Astrocyte (in vitro differentiated cells and primary cell): ENCODE measurements around the gene FUT9. TPM values are rescaled to one million over a fixed set of nuclear protein-coding genes. Genes with fewer than 3 reads are reported as not detected.

Source experiments
- DNase-seq: peaks from one replicate; pipeline ENCODE4 v3.0.0-alpha.2; 2010; ENCODE audit warnings: low read depth
- FAIRE-seq: peaks from 2 replicates; lab custom pipeline; 2011; peaks lifted over from hg19 to GRCh38; lab: Jason Lieb, UNC
- H2AFZ ChIP-seq: 2 replicates; pipeline ENCODE4 v1.6.0; 2012; ENCODE audit warnings: low read depth, low read length, inconsistent platforms
- H3K27ac ChIP-seq: 2 replicates; pipeline ENCODE4 v1.5.1; 2011; ENCODE audit warnings: low read depth, low read length, inconsistent platforms
- H3K27me3 ChIP-seq: 2 replicates; pipeline ENCODE4 v1.6.0; 2011; ENCODE audit warnings: low read length, inconsistent platforms; ENCODE audit not compliant: insufficient read depth
- H3K36me3 ChIP-seq: 2 replicates; pipeline ENCODE4 v1.5.1; 2011; ENCODE audit warnings: low read length, inconsistent platforms; ENCODE audit not compliant: insufficient read depth
- H3K4me1 ChIP-seq: 2 replicates; pipeline ENCODE4 v1.5.1; 2011; ENCODE audit warnings: low read length, inconsistent platforms; ENCODE audit not compliant: insufficient read depth
- H3K4me2 ChIP-seq: 2 replicates; pipeline ENCODE4 v1.6.0; 2012; ENCODE audit warnings: low read length, inconsistent platforms
- H3K4me3 ChIP-seq: 2 replicates; pipeline ENCODE4 v1.5.1; 2011; ENCODE audit warnings: low read depth, mild to moderate bottlenecking, low read length, inconsistent platforms; ENCODE audit not compliant: insufficient read depth
- H3K79me2 ChIP-seq: 2 replicates; pipeline ENCODE4 v1.6.0; 2012; ENCODE audit warnings: mild to moderate bottlenecking, low read length, inconsistent platforms; ENCODE audit not compliant: insufficient read depth
- H3K9ac ChIP-seq: 2 replicates; pipeline ENCODE4 v1.6.0; 2012; ENCODE audit warnings: mild to moderate bottlenecking, low read length, inconsistent platforms
- H3K9me3 ChIP-seq: 2 replicates; pipeline ENCODE4 v1.5.1; 2012; ENCODE audit warnings: low read depth, mild to moderate bottlenecking, low read length, inconsistent platforms; ENCODE audit not compliant: insufficient read depth
- H4K20me1 ChIP-seq: 2 replicates; pipeline ENCODE4 v1.6.0; 2012; ENCODE audit warnings: low read length, inconsistent platforms; ENCODE audit not compliant: insufficient read depth
- H3K27ac Mint-ChIP-seq: one replicate; pipeline ENCODE4 v1.8.0; 2021; ENCODE audit warnings: mild to moderate bottlenecking, mixed read lengths; ENCODE audit not compliant: unreplicated experiment
- H3K27me3 Mint-ChIP-seq: one replicate; pipeline ENCODE4 v1.8.0; 2021; ENCODE audit warnings: low read depth, mixed read lengths; ENCODE audit not compliant: unreplicated experiment
- H3K36me3 Mint-ChIP-seq: one replicate; pipeline ENCODE4 v1.8.0; 2021; ENCODE audit warnings: low read depth, mixed read lengths; ENCODE audit not compliant: unreplicated experiment
- H3K4me1 Mint-ChIP-seq: one replicate; pipeline ENCODE4 v1.8.0; 2021; ENCODE audit warnings: low read depth, mixed read lengths; ENCODE audit not compliant: unreplicated experiment
- H3K4me3 Mint-ChIP-seq: one replicate; pipeline ENCODE4 v1.8.0; 2021; ENCODE audit warnings: mild to moderate bottlenecking, moderate library complexity, mixed read lengths; ENCODE audit not compliant: unreplicated experiment
- H3K9me3 Mint-ChIP-seq: one replicate; pipeline ENCODE4 v1.8.0; 2021; ENCODE audit warnings: mild to moderate bottlenecking, mixed read lengths; ENCODE audit not compliant: unreplicated experiment
- CTCF ChIP-seq: IDR thresholded peaks from 2 replicates; pipeline ENCODE4 v1.5.1; 2011; ENCODE audit warnings: low read depth, mild to moderate bottlenecking, inconsistent platforms, low read length, moderate library complexity; ENCODE audit not compliant: insufficient read depth
- EZH2 ChIP-seq: IDR thresholded peaks from 2 replicates; pipeline ENCODE4 v1.6.1; 2012; ENCODE audit warnings: mild to moderate bottlenecking, low read length, inconsistent platforms; ENCODE audit not compliant: insufficient read depth
- total RNA-seq: library from RNA; stranded (reverse); gene quantifications from 2 replicates; pipeline ENCODE4 v1.2.1, GENCODE V29; 2021

FUT9 gene
- total RNA-seq, 1 donor from 2014 or later: 0.20 TPM

- Histone ChIP-seq H3K4me3 (no peak overlapping the region), H4K20me1 (no peaks in the 10 kb centered on the region), H3K4me1 (no peaks in the 10 kb centered on the region), H3K27ac (no peak overlapping the region), H3K4me2 (no peak overlapping the region), H3K36me3 (no peaks in the 10 kb centered on the region), H3K79me2 (no peaks in the 10 kb centered on the region), H2AFZ (no peak overlapping the region), H3K27me3 (no peaks in the 10 kb centered on the region), H3K9ac (no peak overlapping the region), H3K9me3 (no peaks in the 10 kb centered on the region)
- no peaks in the 10 kb centered on the region for H3K36me3 Mint-ChIP-seq
- FAIRE-seq (no peak), DNase-seq (no peak)
- H3K27ac Mint-ChIP-seq: no peak overlapping the region
- no peaks in the 10 kb centered on the region for H3K27me3 Mint-ChIP-seq
- TF ChIP-seq EZH2 (no peak), CTCF (no peak)
- peaks cover 1% of the 10 kb centered on the region for H3K4me1 Mint-ChIP-seq
- H3K9me3 Mint-ChIP-seq: no peaks in the 10 kb centered on the region
- no peak overlapping the region for H3K4me3 Mint-ChIP-seq
Measured at GRCh38 chr6:96223695-96224094, 207.9 kb downstream of the FUT9 start.

GRCh38 chr6:96227135-96227534, 211.4 kb downstream of the FUT9 start:
- no peaks in the 10 kb centered on the region for H3K9me3 Mint-ChIP-seq
- FAIRE-seq: no peak

More at GRCh38 chr6:96227135-96227534, 211.4 kb downstream of the FUT9 start:
- H3K4me2 ChIP-seq: no peak overlapping the region
- Mint-ChIP-seq H3K27me3 (no peaks in the 10 kb centered on the region), H3K27ac (no peak overlapping the region), H3K4me3 (no peak overlapping the region), H3K4me1 (peaks cover 1% of the 10 kb centered on the region), H3K36me3 (no peaks in the 10 kb centered on the region)
- TF ChIP-seq CTCF (no peak), EZH2 (no peak)
- no peak overlapping the region for H3K9ac ChIP-seq
- H3K79me2 ChIP-seq: no peaks in the 10 kb centered on the region
- no peaks in the 10 kb centered on the region for H3K9me3 ChIP-seq
- DNase-seq: no peak
- no peaks in the 10 kb centered on the region for H3K27me3 ChIP-seq
- no peaks in the 10 kb centered on the region for H3K36me3 ChIP-seq
- H4K20me1 ChIP-seq: no peaks in the 10 kb centered on the region
- H3K4me3 ChIP-seq: no peak overlapping the region
- no peaks in the 10 kb centered on the region for H3K4me1 ChIP-seq
- H2AFZ ChIP-seq: no peak overlapping the region
- no peak overlapping the region for H3K27ac ChIP-seq
